CD4-positive, alpha-beta T cell treated with Interleukin-21 for 1 hour (primary cell): ENCODE results near the gene BBS12.
A peak's percentile ranks its signal among the peaks of the same experiment; 100 is the strongest.

Source experiments
- DNase-seq: peaks from one replicate; pipeline ENCODE4 v3.0.0-alpha.2; 2020

BBS12 gene

GRCh38 chr4:122716825-122717448 is 15.6 kb upstream of the BBS12 start:
- DNase-seq = peak; percentile 73

GRCh38 chr4:122718281-122718680 is 14.2 kb upstream of the BBS12 start:
- DNase-seq = no peak

GRCh38 chr4:122722256-122722655 is 10.2 kb upstream of the BBS12 start:
- DNase-seq = no peak

GRCh38 chr4:122728856-122729255 is 3.6 kb upstream of the BBS12 start:
- DNase-seq = no peak

- no peak for DNase-seq
These were observed 828 bp upstream of the BBS12 start for GRCh38 chr4:122731676-122732075.

- DNase-seq = no peak
These were observed 1.2 kb downstream of the BBS12 start for GRCh38 chr4:122733787-122734120.

- DNase-seq = no peak
These were observed 6.7 kb downstream of the BBS12 start for GRCh38 chr4:122739174-122739573.

- DNase-seq = no peak
These were observed 10.7 kb downstream of the BBS12 start for GRCh38 chr4:122742933-122743829.

GRCh38 chr4:122744229-122744628 is 11.7 kb downstream of the BBS12 start:
- DNase-seq = no peak

GRCh38 chr4:122746485-122746965 is 14.0 kb downstream of the BBS12 start:
- no peak for DNase-seq

GRCh38 chr4:122747068-122747467 is 14.6 kb downstream of the BBS12 start:
- DNase-seq = no peak

GRCh38 chr4:122747883-122748282 is 15.4 kb downstream of the BBS12 start:
- DNase-seq = no peak

- DNase-seq = no peak
These were observed 17.4 kb downstream of the BBS12 start for GRCh38 chr4:122749704-122750454.

GRCh38 chr4:122755675-122756074 is 23.2 kb downstream of the BBS12 start:
- DNase-seq = no peak

GRCh38 chr4:122758033-122758432 is 25.5 kb downstream of the BBS12 start:
- DNase-seq = peak; percentile 46

GRCh38 chr4:122759639-122760310 is 27.3 kb downstream of the BBS12 start:
- no peak for DNase-seq

GRCh38 chr4:122762520-122762919 is 30.0 kb downstream of the BBS12 start:
- DNase-seq = peak; percentile 55

- DNase-seq = no peak
These were observed 30.6 kb downstream of the BBS12 start for GRCh38 chr4:122762966-122763716.

GRCh38 chr4:122764071-122764820 is 31.7 kb downstream of the BBS12 start:
- no peak for DNase-seq

- DNase-seq = no peak
These were observed 32.3 kb downstream of the BBS12 start for GRCh38 chr4:122764821-122765215.

- no peak for DNase-seq
These were observed 33.3 kb downstream of the BBS12 start for GRCh38 chr4:122765692-122766352.
